Cardiac muscle cell (in vitro differentiated cells and primary cell): Measurements from ENCODE around the gene SRSF9. TPM values are rescaled to one million over a fixed set of nuclear protein-coding genes. Genes with fewer than 3 reads are reported as not detected.
A peak's percentile ranks its signal among the peaks of the same experiment; 100 is the strongest.

ENCODE experiments used
- DNase-seq, 2 donors: peaks; one replicate each; pipeline versions ENCODE4 v3.0.0 to v3.0.0-alpha.2; 2010 to 2017; ENCODE audit warnings: low read depth in 1 of 2, low spot score in 1 of 2
- H3K27ac ChIP-seq: fragments of 200-600 bp; sonication (generic); 2 replicates; pipeline ENCODE4 v1.5.1; 2016
- H3K27me3 ChIP-seq: fragments of 200-600 bp; sonication (generic); 2 replicates; pipeline ENCODE4 v1.6.0; 2016; ENCODE audit warnings: control low read depth
- H3K36me3 ChIP-seq: fragments of 200-600 bp; sonication (generic); 2 replicates; pipeline ENCODE4 v1.5.1; 2016; ENCODE audit warnings: control low read depth
- H3K4me1 ChIP-seq: fragments of 200-600 bp; sonication (generic); 2 replicates; pipeline ENCODE4 v1.8.1; 2017; ENCODE audit warnings: low read depth, mild to moderate bottlenecking, mixed run types
- H3K4me3 ChIP-seq: fragments of 200-600 bp; sonication (generic); 2 replicates; pipeline ENCODE4 v1.5.1; 2016; ENCODE audit warnings: mild to moderate bottlenecking
- H3K9me3 ChIP-seq: fragments of 200-600 bp; sonication (generic); 2 replicates; pipeline ENCODE4 v1.5.1; 2017; ENCODE audit warnings: low read depth, mild to moderate bottlenecking, control low read depth
- CTCF ChIP-seq: IDR thresholded peaks from 2 replicates; pipeline ENCODE4 v1.5.1; 2012; ENCODE audit warnings: low read depth, mild to moderate bottlenecking, low read length
- polyA plus RNA-seq: library from polyadenylated mRNA; unstranded; fragments of >200 nt; fragmentation: Nextera tagmentation; extraction: Ambion mirVana; gene quantifications from 2 replicates; pipeline ENCODE4 v1.2.1, GENCODE V29; 2016
- total RNA-seq: library from RNA; depleted of rRNA; stranded (reverse); fragments of >200 nt; gene quantifications from 2 replicates; pipeline ENCODE4 v1.2.3, GENCODE V29; 2016

The SRSF9 gene
- total and polyA plus RNA-seq, 2 experiments from 2014 or later = 131 to 205 TPM

DNA sequence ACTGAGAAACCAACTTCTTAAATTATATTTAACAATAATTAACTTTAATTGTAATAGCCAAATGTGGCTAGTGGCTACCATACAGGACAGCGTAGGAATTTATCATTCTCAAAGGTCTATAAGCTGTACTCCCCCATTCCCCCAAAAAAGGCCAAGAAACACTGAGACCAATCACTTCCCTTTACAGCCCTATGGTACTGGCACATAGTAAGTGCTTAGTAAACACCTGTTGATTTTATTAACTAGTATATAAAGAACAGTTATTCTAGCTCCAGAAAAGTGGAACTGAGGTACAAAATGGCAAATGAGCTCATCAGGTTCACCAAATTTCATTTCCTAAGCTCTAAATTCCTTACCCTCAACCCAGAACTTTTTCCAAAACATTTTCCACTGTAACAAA is 6.1 kb upstream of the SRSF9 start:
- Histone ChIP-seq H3K27ac (no peak overlapping the region), H3K27me3 (no peaks in the 10 kb centered on the region), H3K4me3 (no peak overlapping the region), H3K4me1 (no peaks in the 10 kb centered on the region), H3K36me3 (no peaks in the 10 kb centered on the region), H3K9me3 (no peaks in the 10 kb centered on the region)
- no peak for DNase-seq
- TF ChIP-seq CTCF = no peak

GRCh38 chr12:120474616-120474960 is 5.0 kb upstream of the SRSF9 start:
- TF ChIP-seq CTCF = no peak
- Histone ChIP-seq H3K36me3 (no peaks in the 10 kb centered on the region), H3K4me1 (no peaks in the 10 kb centered on the region), H3K4me3 (no peak overlapping the region), H3K27ac (no peak overlapping the region), H3K27me3 (no peaks in the 10 kb centered on the region), H3K9me3 (no peaks in the 10 kb centered on the region)
- DNase-seq = peak in 1 of 2 donors; percentile 51

DNA sequence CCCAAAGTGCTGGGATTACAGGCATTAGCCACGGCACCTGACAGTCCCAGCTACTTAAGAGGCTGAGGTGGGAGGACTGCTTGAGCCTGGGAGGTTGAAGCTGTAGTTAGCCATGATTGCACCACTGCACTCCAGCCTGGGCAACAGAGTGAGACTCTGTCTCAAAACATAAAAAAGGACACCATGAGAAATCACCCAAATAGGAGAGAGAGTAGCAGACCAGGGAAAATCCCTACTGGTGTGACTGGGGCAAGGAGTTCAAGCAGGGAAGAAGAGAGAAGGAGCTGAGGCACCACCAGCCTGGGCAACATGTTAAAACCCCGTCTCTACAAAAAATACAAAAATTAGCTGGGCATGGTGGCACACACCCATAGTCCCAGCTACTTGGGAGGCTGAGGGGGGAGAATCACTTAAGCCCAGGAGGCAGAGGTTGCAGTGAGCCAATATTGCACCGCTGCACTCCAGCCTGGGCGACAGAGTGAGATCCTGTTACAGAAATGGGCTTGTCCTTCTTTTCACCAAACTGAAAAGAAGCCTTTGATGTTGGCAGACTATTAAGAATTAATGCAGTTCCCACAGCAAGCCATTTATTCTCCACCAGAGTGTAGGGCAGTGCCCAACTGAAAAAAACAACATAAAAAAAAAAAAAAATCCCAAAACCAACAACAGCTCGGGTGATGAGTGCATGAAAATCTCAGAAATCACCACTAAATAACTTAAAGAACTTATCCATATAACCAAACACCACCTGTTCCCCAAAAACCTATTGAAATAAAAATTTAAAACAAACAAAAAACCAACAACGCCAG is 4.5 kb upstream of the SRSF9 start:
- H3K27ac ChIP-seq = no peak overlapping the region
- H3K27me3 ChIP-seq = no peaks in the 10 kb centered on the region
- H3K4me1 ChIP-seq = no peaks in the 10 kb centered on the region
- H3K36me3 ChIP-seq = no peaks in the 10 kb centered on the region
- TF ChIP-seq CTCF = no peak
- H3K9me3 ChIP-seq = no peaks in the 10 kb centered on the region
- DNase-seq = no peak
- no peak overlapping the region for H3K4me3 ChIP-seq

DNA sequence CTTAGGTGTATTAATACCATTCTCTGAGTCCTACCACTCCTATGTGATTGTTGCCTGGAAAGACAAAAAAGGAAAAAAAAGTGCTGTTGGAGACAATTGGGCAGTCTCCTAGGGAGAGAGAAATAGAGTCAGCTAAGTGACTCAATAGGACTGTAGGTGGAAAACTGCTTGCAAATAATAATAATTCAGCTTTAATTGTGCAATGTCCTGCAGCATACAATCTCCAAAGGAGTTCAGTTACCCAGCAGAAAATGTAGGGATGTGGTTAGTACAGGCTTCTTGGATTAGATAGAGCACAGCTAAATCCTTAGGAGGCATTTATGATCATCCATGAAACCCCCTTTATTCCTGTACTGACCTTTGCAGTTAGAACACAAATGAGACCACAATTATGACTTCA is 3.0 kb upstream of the SRSF9 start:
- H3K4me3 ChIP-seq = no peak overlapping the region
- no peak for TF ChIP-seq CTCF
- H3K27me3 ChIP-seq = no peaks in the 10 kb centered on the region
- no peak overlapping the region for H3K27ac ChIP-seq
- DNase-seq = peak in 1 of 2 donors; percentile 22
- H3K9me3 ChIP-seq = no peaks in the 10 kb centered on the region
- peaks cover 4% of the 10 kb centered on the region for H3K4me1 ChIP-seq
- H3K36me3 ChIP-seq = no peaks in the 10 kb centered on the region

- peak overlapping the region; percentile 44 for H3K27ac ChIP-seq
- no peaks in the 10 kb centered on the region for H3K27me3 ChIP-seq
- H3K9me3 ChIP-seq = no peaks in the 10 kb centered on the region
- H3K4me1 ChIP-seq = peaks cover 4% of the 10 kb centered on the region
- TF ChIP-seq CTCF = no peak
- H3K4me3 ChIP-seq = peak overlapping the region; percentile 81
- peak; percentile 7 to 30 for DNase-seq
- peaks cover 17% of the 10 kb centered on the region for H3K36me3 ChIP-seq
Observed at GRCh38 chr12:120470150-120470784, 719 bp upstream of the SRSF9 start.
